Astrocyte of the cerebellum (primary cell): ENCODE data around the gene PRDX5.

Experiments
- DNase-seq: peaks from one replicate; pipeline ENCODE4 v3.0.0-alpha.2; 2011; ENCODE audit warnings: low read depth
- H3K4me3 ChIP-seq: 2 replicates; pipeline ENCODE4 v1.5.1; 2011; ENCODE audit warnings: mild to moderate bottlenecking, low read depth, low read length, moderate library complexity
- in situ Hi-C: cut with HindIII; loops from 2 replicates; pipeline ENCODE4 v1.10.0; 2017; ENCODE audit warnings: low sequenced_read_pairs
- TF ChIP-seq, protein P1 (sequence below): IDR thresholded peaks from 2 replicates; pipeline ENCODE4 v1.5.1; 2012; ENCODE audit warnings: low read length, low read depth, moderate library complexity, mild to moderate bottlenecking; ENCODE audit errors: missing control alignments

Gene PRDX5

GRCh38 chr11:64284962-64285884 lies 32.7 kb upstream of the PRDX5 start, which contains the start of gene GPR137:
TSS of gene GPR137 (plus strand) at chr11:64285848. CDS start at chr11:64286525, 677 bp downstream.
- H3K4me3 ChIP-seq: peak within 1 kb of the TSS; percentile 74
- no peak for DNase-seq
- in situ Hi-C loops: no loop called here
- TF ChIP-seq, protein P1, sequence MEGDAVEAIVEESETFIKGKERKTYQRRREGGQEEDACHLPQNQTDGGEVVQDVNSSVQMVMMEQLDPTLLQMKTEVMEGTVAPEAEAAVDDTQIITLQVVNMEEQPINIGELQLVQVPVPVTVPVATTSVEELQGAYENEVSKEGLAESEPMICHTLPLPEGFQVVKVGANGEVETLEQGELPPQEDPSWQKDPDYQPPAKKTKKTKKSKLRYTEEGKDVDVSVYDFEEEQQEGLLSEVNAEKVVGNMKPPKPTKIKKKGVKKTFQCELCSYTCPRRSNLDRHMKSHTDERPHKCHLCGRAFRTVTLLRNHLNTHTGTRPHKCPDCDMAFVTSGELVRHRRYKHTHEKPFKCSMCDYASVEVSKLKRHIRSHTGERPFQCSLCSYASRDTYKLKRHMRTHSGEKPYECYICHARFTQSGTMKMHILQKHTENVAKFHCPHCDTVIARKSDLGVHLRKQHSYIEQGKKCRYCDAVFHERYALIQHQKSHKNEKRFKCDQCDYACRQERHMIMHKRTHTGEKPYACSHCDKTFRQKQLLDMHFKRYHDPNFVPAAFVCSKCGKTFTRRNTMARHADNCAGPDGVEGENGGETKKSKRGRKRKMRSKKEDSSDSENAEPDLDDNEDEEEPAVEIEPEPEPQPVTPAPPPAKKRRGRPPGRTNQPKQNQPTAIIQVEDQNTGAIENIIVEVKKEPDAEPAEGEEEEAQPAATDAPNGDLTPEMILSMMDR: no peak

- DNase-seq: no peak
- H3K4me3 ChIP-seq: peak overlapping the region; percentile 74
- in situ Hi-C loops: no loop called here
- TF ChIP-seq, protein P1: no peak
Observed at GRCh38 chr11:64285885-64286800, 31.8 kb upstream of the PRDX5 start.

DNA sequence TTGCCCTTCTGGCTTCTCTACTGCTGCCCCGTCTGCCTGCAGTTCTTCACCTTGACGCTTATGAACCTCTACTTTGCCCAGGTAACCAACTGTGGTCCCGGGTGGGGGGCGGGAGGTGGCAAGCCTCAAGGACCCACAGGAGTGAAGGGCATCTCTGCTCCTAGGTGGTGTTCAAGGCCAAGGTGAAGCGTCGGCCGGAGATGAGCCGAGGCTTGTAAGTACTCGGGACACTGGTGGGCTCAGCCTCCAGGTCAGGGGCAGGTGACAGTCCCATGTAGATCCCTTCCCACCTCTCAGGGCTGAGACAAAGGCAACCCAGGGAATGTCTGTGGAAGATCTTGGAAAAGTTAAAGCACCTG lies 31.1 kb upstream of the PRDX5 start:
- H3K4me3 ChIP-seq: no peak overlapping the region
- TF ChIP-seq, protein P1: no peak
- in situ Hi-C loops: no loop called here
- DNase-seq: no peak

- H3K4me3 ChIP-seq: no peak overlapping the region
- in situ Hi-C loops: no loop called here
Observed at GRCh38 chr11:64287676-64288352, 30.1 kb upstream of the PRDX5 start.

GRCh38 chr11:64288353-64288750 lies 29.6 kb upstream of the PRDX5 start:
- H3K4me3 ChIP-seq: no peak overlapping the region
- in situ Hi-C loops: no loop called here
- TF ChIP-seq, protein P1: no peak
- no peak for DNase-seq

More at GRCh38 chr11:64287676-64288352, 30.1 kb upstream of the PRDX5 start:
- TF ChIP-seq, protein P1: no peak
- no peak for DNase-seq
